HCT116 (cell line): Measurements from ENCODE around the gene LRRN3. TPM values are rescaled to one million over a fixed set of nuclear protein-coding genes. Genes with fewer than 3 reads are reported as not detected.

Source experiments
- ATAC-seq: fragments of 200-7000 bp; cut with Tn5 transposase; 2 replicates; pipeline ENCODE4 v1.9.1; 2020; ENCODE audit warnings: mild to moderate bottlenecking, moderate library complexity
- BruUV-seq: library from RNA; stranded (reverse); fragments of 400-500 nt; replicated peaks from 2 replicates; lab custom pipeline; 2021; lab: Mats Ljungman, UMichigan
- CTCF ChIA-PET: fragments of 300-600 bp; sonication (Branson Sonifier 250); formaldehyde crosslinking; loops from one replicate; lab custom pipeline; 2021; ENCODE audit warnings: antibody characterized with exemption; lab: Charles Lee
- POLR2A ChIA-PET: fragments of 300-600, 350-600 bp; sonication (Branson Sonifier 250); formaldehyde crosslinking; loops from one replicate; lab custom pipeline; 2021; ENCODE audit warnings: antibody characterized with exemption; lab: Charles Lee
- RAD21 ChIA-PET, 2 experiments: fragments of 300-600 bp; sonication (Branson Sonifier 250); formaldehyde crosslinking; loops; one replicate each; lab custom pipeline; 2023; ENCODE audit warnings: low total read pairs in 2 of 2; ENCODE audit not compliant: uncharacterized antibody in 2 of 2, unreplicated experiment in 2 of 2, low non-redundant PET in 1 of 2; lab: Charles Lee
- DNase-seq: peaks from one replicate; pipeline ENCODE4 v3.0.0-alpha.2; 2010; ENCODE audit warnings: low read depth, low spot score
- H2AFZ ChIP-seq: fragments of 200-600 bp; shearing (Covaris generic), sonication (generic); 2 replicates; pipeline ENCODE4 v1.6.1; 2017; ENCODE audit warnings: low read depth, mixed run types, mixed read lengths, antibody characterized with exemption, low read length; ENCODE audit not compliant: poor library complexity, severe bottlenecking
- H3K27ac ChIP-seq: 2 replicates; pipeline ENCODE4 v1.5.1; 2012; ENCODE audit warnings: low read depth, low read length
- H3K27me3 ChIP-seq: fragments of 200-600 bp; sonication (generic); 2 replicates; pipeline ENCODE4 v1.6.1; 2016; ENCODE audit warnings: mixed run types, low read length, mixed read lengths; ENCODE audit not compliant: insufficient read depth
- H3K36me3 ChIP-seq, 2 experiments: fragments of 200-500 bp in 1 of 2; fragments of 200-600 bp in 1 of 2; sonication (Bioruptor generic) in 1 of 2; sonication (generic) in 1 of 2; 2 replicates each; pipeline versions ENCODE4 v1.5.1 to v1.6.1; 2014 to 2016; ENCODE audit warnings: low read length in 2 of 2, inconsistent platforms in 1 of 2, mixed read lengths in 1 of 2, mixed run types in 1 of 2; ENCODE audit not compliant: insufficient read depth in 2 of 2, control insufficient read depth in 1 of 2
- H3K4me1 ChIP-seq, 2 experiments: fragments of 200-600 bp in 1 of 2; sonication (generic) in 1 of 2; 2 replicates each; pipeline versions ENCODE4 v1.5.1 to v1.6.1; 2012 to 2017; ENCODE audit warnings: low read length in 2 of 2, inconsistent platforms in 1 of 2, mild to moderate bottlenecking in 1 of 2, mixed read lengths in 1 of 2, mixed run types in 1 of 2, moderate library complexity in 1 of 2; ENCODE audit not compliant: insufficient read depth in 2 of 2, control insufficient read depth in 1 of 2
- H3K4me2 ChIP-seq: fragments of 200-600 bp; sonication (generic); 2 replicates; pipeline ENCODE4 v1.6.1; 2017; ENCODE audit warnings: mixed run types, low read length, mixed read lengths
- H3K4me3 ChIP-seq, 2 experiments: fragments of 200-600 bp in 1 of 2; sonication (generic) in 1 of 2; replicated peaks in 1 of 2; 2 replicates each; pipeline ENCODE4 v1.5.1; 2011 to 2016; ENCODE audit warnings: low read length in 2 of 2, control low read depth in 1 of 2, low read depth in 1 of 2, mild to moderate bottlenecking in 1 of 2, mixed read lengths in 1 of 2, mixed run types in 1 of 2
- H3K79me2 ChIP-seq: fragments of 200-600 bp; sonication (generic); 2 replicates; pipeline ENCODE4 v1.6.1; 2017; ENCODE audit warnings: mild to moderate bottlenecking, mixed run types, low read length, moderate library complexity, mixed read lengths; ENCODE audit not compliant: insufficient read depth
- H3K9ac ChIP-seq: fragments of 200-600 bp; sonication (generic); 2 replicates; pipeline ENCODE4 v1.6.1; 2016; ENCODE audit warnings: low read length, mixed read lengths
- H3K9me2 ChIP-seq: fragments of 200-600 bp; sonication (generic), shearing (Covaris generic); 2 replicates; pipeline ENCODE4 v1.6.1; 2017; ENCODE audit warnings: mixed run types, mild to moderate bottlenecking, moderate library complexity; ENCODE audit not compliant: insufficient read depth
- H3K9me3 ChIP-seq, 2 experiments: fragments of 200-500 bp in 1 of 2; fragments of 200-600 bp in 1 of 2; sonication (Bioruptor generic) in 1 of 2; sonication (generic) in 1 of 2; 2 replicates each; pipeline ENCODE4 v1.6.1; 2014 to 2017; ENCODE audit warnings: low read length in 2 of 2, mixed read lengths in 2 of 2, inconsistent platforms in 1 of 2, low read depth in 1 of 2, mild to moderate bottlenecking in 1 of 2, mixed run types in 1 of 2, moderate library complexity in 1 of 2; ENCODE audit not compliant: control insufficient read depth in 1 of 2, insufficient read depth in 1 of 2
- H4K20me1 ChIP-seq: fragments of 200-600 bp; sonication (generic), shearing (Covaris generic); 2 replicates; pipeline ENCODE4 v1.6.1; 2017; ENCODE audit warnings: mixed run types, mild to moderate bottlenecking, moderate library complexity; ENCODE audit not compliant: insufficient read depth
- CEBPB ChIP-seq: IDR thresholded peaks from 2 replicates; pipeline ENCODE4 v1.6.1; 2012; ENCODE audit warnings: low read depth
- EGR1 ChIP-seq: IDR thresholded peaks from 2 replicates; pipeline ENCODE4 v1.6.1; 2012; ENCODE audit warnings: low read depth
- EZH2phosphoT487 ChIP-seq: fragments of 200-600 bp; IDR thresholded peaks from 2 replicates; pipeline ENCODE4 v1.6.1; 2018; ENCODE audit warnings: antibody characterized with exemption, borderline replicate concordance
- JUND ChIP-seq: IDR thresholded peaks from 2 replicates; pipeline ENCODE4 v1.6.1; 2012
- POLR2A ChIP-seq: IDR thresholded peaks from 2 replicates; pipeline ENCODE4 v1.7.0; 2011; ENCODE audit warnings: borderline replicate concordance; ENCODE audit not compliant: insufficient read depth, insufficient read length; ENCODE audit errors: extremely low read depth
- RAD21 ChIP-seq: IDR thresholded peaks from 2 replicates; pipeline ENCODE4 v1.6.1; 2012; ENCODE audit warnings: low read depth, mild to moderate bottlenecking
- REST ChIP-seq: IDR thresholded peaks from 2 replicates; pipeline ENCODE4 v1.6.1; 2012; ENCODE audit warnings: low read depth
- SIN3A ChIP-seq: IDR thresholded peaks from 2 replicates; pipeline ENCODE4 v1.6.1; 2012; ENCODE audit warnings: low read depth
- SRF ChIP-seq: IDR thresholded peaks from 2 replicates; pipeline ENCODE4 v1.6.1; 2012; ENCODE audit warnings: low read depth
- TCF7L2 ChIP-seq: IDR thresholded peaks from 2 replicates; pipeline ENCODE4 v1.7.0; 2011; ENCODE audit warnings: borderline replicate concordance, inconsistent platforms; ENCODE audit not compliant: insufficient read depth, insufficient read length; ENCODE audit errors: extremely low read depth
- ZFX ChIP-seq: fragments of 450-650 bp; IDR thresholded peaks from 2 replicates; pipeline ENCODE4 v1.6.1; 2017
- intact Hi-C: fragments of 100-400 bp; cut with micrococcal nuclease; formaldehyde crosslinking; loops from 2 replicates; pipeline ENCODE4 v1.10.0; 2022
- total RNA-seq: library from RNA; stranded (reverse); gene quantifications from one replicate; pipeline ENCODE4 v1.2.1, GENCODE V29; 2021; ENCODE audit not compliant: unreplicated experiment

Gene LRRN3
- total RNA-seq, 1 experiment from 2014 or later, result 0.07 TPM

DNA sequence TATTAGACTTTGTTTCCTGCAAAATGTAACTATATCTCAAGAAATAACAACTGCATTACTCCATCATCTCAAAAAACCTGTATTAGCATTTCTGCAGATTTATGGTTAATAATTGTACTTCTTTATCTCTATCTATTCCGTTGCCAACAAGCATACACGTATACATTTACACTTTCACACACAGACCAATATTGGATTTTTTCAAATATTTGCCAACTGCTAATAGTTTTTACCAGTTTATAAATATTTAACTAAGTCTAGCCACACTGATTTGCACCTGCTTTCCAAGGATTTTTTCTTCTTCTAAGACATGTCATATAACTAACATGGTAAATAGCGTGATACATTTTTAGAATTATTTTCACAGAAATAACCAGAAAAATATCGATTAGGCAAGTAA, 12.2 kb downstream of the LRRN3 start:
- no peak for ATAC-seq
- Histone ChIP-seq H3K4me2 (no peak overlapping the region), H3K27ac (no peak overlapping the region), H3K36me3 (no peaks in the 10 kb centered on the region), H3K9ac (no peak overlapping the region), H4K20me1 (no peaks in the 10 kb centered on the region), H3K79me2 (no peaks in the 10 kb centered on the region), H3K27me3 (no peaks in the 10 kb centered on the region), H3K4me1 (no peaks in the 10 kb centered on the region), H3K4me3 (no peak overlapping the region), H3K9me3 (no peaks in the 10 kb centered on the region), H2AFZ (no peak overlapping the region), H3K9me2 (no peaks in the 10 kb centered on the region)
- POLR2A ChIA-PET, result no interaction called here
- no TSS peak for BruUV-seq
- RAD21 ChIA-PET, result no interaction called here
- intact Hi-C loops, result no loop called here
- CTCF ChIA-PET, result no interaction called here
- TF ChIP-seq SRF (no peak), RAD21 (no peak), ZFX (no peak), TCF7L2 (no peak), EGR1 (no peak), POLR2A (no peak), JUND (no peak)
- no peak for DNase-seq

DNA sequence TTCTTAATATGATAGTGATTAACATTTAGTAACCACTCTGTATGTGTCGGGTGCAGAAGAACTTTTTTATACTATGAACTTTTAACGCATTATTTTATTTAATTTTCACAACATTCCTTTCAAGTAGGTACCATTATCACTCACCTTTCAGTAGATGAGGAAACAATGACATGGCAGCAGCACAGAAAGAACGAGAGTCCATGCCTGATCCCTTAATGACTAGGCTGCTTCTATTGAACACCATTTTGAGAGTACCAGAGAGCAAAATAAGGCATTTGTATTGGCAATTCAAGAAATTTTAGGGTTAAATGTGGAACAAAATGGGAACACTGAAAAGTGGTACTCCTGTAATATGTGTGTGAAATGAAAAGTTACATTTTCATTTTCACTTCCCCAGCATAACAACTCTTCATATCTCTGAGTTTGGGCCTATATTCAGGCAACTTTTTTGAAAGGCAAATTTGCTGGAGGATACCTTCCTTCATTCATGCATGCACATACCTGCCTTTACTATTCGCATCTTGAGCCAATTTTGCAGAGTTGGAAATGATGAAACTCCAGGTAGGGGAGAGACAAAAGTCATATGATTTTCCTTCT, 12.8 kb downstream of the LRRN3 start:
- ChIA-PET POLR2A (no interaction called here), CTCF (no interaction called here), RAD21 (no interaction called here)
- Histone ChIP-seq H3K79me2 (no peaks in the 10 kb centered on the region), H3K9me3 (no peaks in the 10 kb centered on the region), H3K27me3 (no peaks in the 10 kb centered on the region), H3K9me2 (no peaks in the 10 kb centered on the region), H3K4me2 (no peak overlapping the region), H2AFZ (no peak overlapping the region), H3K36me3 (no peaks in the 10 kb centered on the region), H3K27ac (no peak overlapping the region), H3K9ac (no peak overlapping the region), H3K4me3 (no peak overlapping the region), H3K4me1 (no peaks in the 10 kb centered on the region), H4K20me1 (no peaks in the 10 kb centered on the region)
- no peak for DNase-seq
- no TSS peak for BruUV-seq
- no peak for ATAC-seq
- TF ChIP-seq EZH2phosphoT487 (no peak), TCF7L2 (no peak), JUND (no peak), CEBPB (no peak), EGR1 (no peak), SIN3A (no peak), SRF (no peak), RAD21 (no peak), REST (no peak)
- intact Hi-C loops, result no loop called here
